Bronchial epithelial cell (primary cell): ENCODE measurements around the gene VMP1. TPM values are rescaled to one million over a fixed set of nuclear protein-coding genes. Genes with fewer than 3 reads are reported as not detected.

Experiments used
- DNase-seq: peaks from one replicate; pipeline ENCODE4 v3.0.0-alpha.2; 2010; ENCODE audit warnings: low read depth
- FAIRE-seq: peaks from 2 replicates; lab custom pipeline; 2011; peaks lifted over from hg19 to GRCh38; lab: Jason Lieb, UNC
- H3K27me3 ChIP-seq: 2 replicates; pipeline ENCODE4 v1.5.1; 2011; ENCODE audit warnings: low read length; ENCODE audit not compliant: control insufficient read depth, insufficient read depth
- H3K36me3 ChIP-seq: 2 replicates; pipeline ENCODE4 v1.5.1; 2011; ENCODE audit warnings: low read length; ENCODE audit not compliant: control insufficient read depth, insufficient read depth
- H3K4me3 ChIP-seq: 2 replicates; pipeline ENCODE4 v1.5.1; 2011; ENCODE audit warnings: mild to moderate bottlenecking, low read depth, low read length, control low read depth
- total RNA-seq: library from RNA; depleted of rRNA; stranded (reverse); fragments of >200 nt; gene quantifications from 2 replicates; pipeline ENCODE4 v1.2.1, GENCODE V29; 2014
- TF ChIP-seq, protein P1 (sequence below): IDR thresholded peaks from 2 replicates; pipeline ENCODE4 v1.5.1; 2011; ENCODE audit warnings: mild to moderate bottlenecking, moderate library complexity, low read length, control low read depth, inconsistent platforms; ENCODE audit not compliant: insufficient read depth, severe bottlenecking

VMP1 gene
- total RNA-seq, 1 donor from 2014 or later: 120 TPM

DNA sequence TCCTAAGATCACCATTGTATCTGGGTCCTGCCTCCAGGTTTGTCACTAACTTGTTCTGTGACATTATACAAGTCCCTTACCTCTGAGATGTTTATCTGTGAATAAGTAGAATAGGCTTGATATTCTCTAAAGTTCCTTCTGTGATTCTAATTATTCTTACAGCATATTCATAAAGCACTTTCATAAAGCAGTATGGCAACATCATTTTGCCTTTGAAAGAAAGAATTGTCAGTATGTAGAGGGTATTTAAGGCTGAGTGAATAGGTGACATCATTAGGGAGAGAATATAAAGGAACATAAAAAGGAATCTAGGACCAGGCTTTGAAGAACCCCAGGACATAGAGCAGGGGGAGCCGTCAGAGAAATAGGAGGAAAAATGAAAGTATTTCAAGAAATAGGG is 15.6 kb downstream of the VMP1 start:
- FAIRE-seq (no peak), DNase-seq (no peak)
- Histone ChIP-seq H3K4me3 (no peak overlapping the region), H3K27me3 (no peaks in the 10 kb centered on the region), H3K36me3 (no peaks in the 10 kb centered on the region)
- TF ChIP-seq, protein P1, sequence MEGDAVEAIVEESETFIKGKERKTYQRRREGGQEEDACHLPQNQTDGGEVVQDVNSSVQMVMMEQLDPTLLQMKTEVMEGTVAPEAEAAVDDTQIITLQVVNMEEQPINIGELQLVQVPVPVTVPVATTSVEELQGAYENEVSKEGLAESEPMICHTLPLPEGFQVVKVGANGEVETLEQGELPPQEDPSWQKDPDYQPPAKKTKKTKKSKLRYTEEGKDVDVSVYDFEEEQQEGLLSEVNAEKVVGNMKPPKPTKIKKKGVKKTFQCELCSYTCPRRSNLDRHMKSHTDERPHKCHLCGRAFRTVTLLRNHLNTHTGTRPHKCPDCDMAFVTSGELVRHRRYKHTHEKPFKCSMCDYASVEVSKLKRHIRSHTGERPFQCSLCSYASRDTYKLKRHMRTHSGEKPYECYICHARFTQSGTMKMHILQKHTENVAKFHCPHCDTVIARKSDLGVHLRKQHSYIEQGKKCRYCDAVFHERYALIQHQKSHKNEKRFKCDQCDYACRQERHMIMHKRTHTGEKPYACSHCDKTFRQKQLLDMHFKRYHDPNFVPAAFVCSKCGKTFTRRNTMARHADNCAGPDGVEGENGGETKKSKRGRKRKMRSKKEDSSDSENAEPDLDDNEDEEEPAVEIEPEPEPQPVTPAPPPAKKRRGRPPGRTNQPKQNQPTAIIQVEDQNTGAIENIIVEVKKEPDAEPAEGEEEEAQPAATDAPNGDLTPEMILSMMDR: no peak

DNA sequence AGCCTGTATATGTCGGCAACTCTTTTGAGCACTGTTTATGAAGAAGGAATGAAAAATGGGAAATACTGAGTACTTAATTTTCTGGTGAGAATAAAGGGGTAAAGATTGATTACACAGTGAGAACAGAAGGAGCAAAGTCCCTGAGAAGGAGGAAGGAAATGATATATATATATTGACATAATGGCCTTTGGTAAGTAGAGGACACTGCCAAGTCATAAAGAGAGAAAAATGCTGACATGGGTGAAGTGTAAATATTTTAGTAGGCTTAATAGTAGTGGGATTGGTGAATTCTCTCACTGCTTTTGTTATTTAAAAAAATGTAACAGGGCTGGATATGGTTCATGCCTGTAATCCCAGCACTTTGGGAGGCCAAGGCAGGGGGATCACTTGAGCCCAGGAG is 16.2 kb downstream of the VMP1 start:
- Histone ChIP-seq H3K36me3 (no peaks in the 10 kb centered on the region), H3K4me3 (no peak overlapping the region), H3K27me3 (no peaks in the 10 kb centered on the region)
- TF ChIP-seq, protein P1: no peak
- DNase-seq (no peak), FAIRE-seq (no peak)

DNA sequence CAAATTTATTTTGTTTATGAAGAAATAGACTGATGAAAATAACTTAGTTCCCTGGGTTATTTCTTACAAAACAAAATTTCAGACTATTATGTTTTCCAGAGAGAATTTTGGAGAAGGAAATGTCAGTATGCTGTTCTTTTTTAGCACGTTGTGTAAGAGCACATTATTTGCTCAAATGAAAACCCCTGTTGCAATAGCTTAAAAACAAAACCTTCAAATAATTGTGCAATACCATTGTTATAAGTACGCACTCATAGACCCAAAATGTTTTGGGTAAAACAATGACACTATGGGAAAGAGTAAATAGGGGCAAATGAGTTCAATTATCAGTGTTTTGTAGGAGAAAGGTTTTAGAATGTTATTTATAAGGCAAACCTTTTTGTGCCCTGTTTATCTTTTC is 18.2 kb downstream of the VMP1 start:
- H3K36me3 ChIP-seq: no peaks in the 10 kb centered on the region
- TF ChIP-seq, protein P1: no peak
- no peak overlapping the region for H3K4me3 ChIP-seq
- no peaks in the 10 kb centered on the region for H3K27me3 ChIP-seq
- DNase-seq (peak; percentile 46), FAIRE-seq (no peak)

DNA sequence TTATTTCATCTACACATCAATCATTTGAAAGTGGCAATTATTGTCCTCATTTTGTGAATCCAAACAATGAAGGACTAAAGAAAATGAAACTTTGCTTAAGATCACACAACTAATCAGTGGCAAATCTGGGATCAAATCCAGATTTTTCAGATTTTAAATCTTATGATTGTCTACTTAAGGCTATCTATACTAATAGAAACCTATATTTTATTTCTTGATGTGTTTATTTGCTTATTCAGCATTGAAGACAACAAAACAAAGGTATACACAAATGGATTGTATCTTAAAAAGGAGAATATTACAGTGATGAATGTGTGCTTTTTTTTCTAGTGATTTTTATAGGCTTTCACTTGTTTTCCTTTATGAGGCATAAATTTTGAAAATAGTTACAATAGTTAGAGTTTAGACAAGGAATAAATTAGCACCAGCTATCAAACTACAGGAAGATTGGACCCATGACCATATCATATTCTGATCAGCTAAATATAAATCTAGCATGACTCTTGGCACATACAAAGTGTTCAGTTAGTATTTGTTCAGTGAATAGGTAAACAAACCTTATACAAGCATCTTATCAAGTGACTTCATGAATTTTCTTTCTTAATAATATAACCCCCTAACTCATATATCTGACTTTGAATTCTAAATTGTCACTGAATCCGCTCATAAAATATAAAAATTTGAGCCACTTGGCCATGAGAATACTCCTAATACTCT is 20.5 kb downstream of the VMP1 start:
- no peaks in the 10 kb centered on the region for H3K27me3 ChIP-seq
- no peaks in the 10 kb centered on the region for H3K36me3 ChIP-seq
- TF ChIP-seq, protein P1: no peak
- DNase-seq (no peak), FAIRE-seq (no peak)
- no peak overlapping the region for H3K4me3 ChIP-seq

DNA sequence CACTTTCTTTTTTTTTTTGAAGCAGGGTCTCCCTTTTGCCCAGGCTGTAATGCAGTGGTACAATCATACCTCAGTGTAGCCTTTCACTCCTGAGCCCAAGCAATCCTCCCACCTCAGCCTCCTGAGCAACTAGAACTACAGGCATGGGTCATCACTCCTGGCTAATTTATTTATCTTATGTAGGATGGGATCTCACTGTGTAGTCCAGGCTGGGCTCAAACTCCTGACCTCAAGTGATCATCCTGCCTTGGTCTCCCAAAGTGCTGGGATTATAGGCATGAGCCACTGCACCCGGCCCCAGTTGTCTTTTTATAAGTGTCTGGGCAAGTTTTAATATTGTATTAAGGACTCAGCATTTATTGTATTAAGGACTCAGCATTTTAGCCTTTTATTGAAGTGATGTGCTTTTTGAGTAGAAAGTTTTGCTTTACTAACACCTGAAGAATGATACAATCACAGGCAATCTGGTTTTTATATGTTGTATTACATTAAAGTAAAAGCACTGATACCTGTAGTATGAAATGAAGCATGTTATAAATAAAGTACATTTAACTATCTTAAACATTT is 22.9 kb downstream of the VMP1 start:
- Histone ChIP-seq H3K4me3 (no peak overlapping the region), H3K27me3 (no peaks in the 10 kb centered on the region), H3K36me3 (no peaks in the 10 kb centered on the region)
- DNase-seq (no peak), FAIRE-seq (no peak)
- TF ChIP-seq, protein P1: no peak

DNA sequence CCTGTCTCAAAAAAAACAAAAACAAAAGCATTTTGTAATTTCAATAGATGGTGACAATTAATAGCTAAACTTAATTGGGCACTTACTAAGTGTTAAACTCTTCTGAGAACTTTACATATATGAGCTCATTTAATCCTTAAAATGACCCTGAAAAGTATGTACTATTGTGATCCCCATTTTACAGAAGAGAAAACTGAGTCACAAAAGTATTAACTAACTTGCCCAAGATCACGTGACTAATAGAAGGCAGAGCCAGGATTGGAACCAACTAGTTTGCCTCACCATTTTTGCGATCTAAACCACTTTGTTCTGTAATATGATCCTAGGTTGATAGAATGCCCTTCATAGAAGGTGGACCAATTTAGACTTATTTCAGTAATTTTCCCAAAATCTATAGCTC is 26.2 kb downstream of the VMP1 start:
- Histone ChIP-seq H3K36me3 (no peaks in the 10 kb centered on the region), H3K27me3 (no peaks in the 10 kb centered on the region), H3K4me3 (no peak overlapping the region)
- no peak for DNase-seq
- TF ChIP-seq, protein P1: no peak
- no peak for FAIRE-seq
